GM12878 (cell line): ENCODE results near the gene SLC36A2.

ENCODE experiments used
- CHD1 ChIP-seq: IDR thresholded peaks from 2 replicates; pipeline ENCODE4 v1.6.1; 2012; ENCODE audit warnings: low read depth, low read length, improper control_type of control experiment
- ETV6 ChIP-seq, 2 experiments: fragments of 450-650 bp in 1 of 2; IDR thresholded peaks in 1 of 2; conservative IDR thresholded peaks in 1 of 2; 2 replicates each; pipeline ENCODE4 v1.6.1; 2014; ENCODE audit warnings: antibody characterized with exemption in 1 of 2, borderline replicate concordance in 1 of 2, low read depth in 1 of 2, mild to moderate bottlenecking in 1 of 2, moderate library complexity in 1 of 2
- GABPA ChIP-seq: IDR thresholded peaks from 2 replicates; pipeline ENCODE4 v1.6.1; 2014; ENCODE audit warnings: antibody characterized with exemption, low read depth, mild to moderate bottlenecking, inconsistent platforms
- POLR2A ChIP-seq: IDR thresholded peaks from 2 replicates; pipeline ENCODE4 v1.6.1; 2011; ENCODE audit warnings: low read depth, mild to moderate bottlenecking, low read length
- RB1 ChIP-seq: fragments of 450-650 bp; formaldehyde crosslinking; IDR thresholded peaks from 2 replicates; pipeline ENCODE4 v1.6.1; 2017; ENCODE audit warnings: mild to moderate bottlenecking, borderline replicate concordance
- RCOR1 ChIP-seq: conservative IDR thresholded peaks from 2 replicates; pipeline ENCODE4 v1.6.1; 2012; ENCODE audit warnings: low read depth, low read length, improper control_type of control experiment
- RELA ChIP-seq: fragments of 450-650 bp; IDR thresholded peaks from 2 replicates; pipeline ENCODE4 v1.8.0; 2014; ENCODE audit warnings: borderline replicate concordance; ENCODE audit not compliant: partially characterized antibody
- RFX5 ChIP-seq: IDR thresholded peaks from 2 replicates; pipeline ENCODE4 v1.6.1; 2011; ENCODE audit warnings: low read depth, low read length, improper control_type of control experiment
- SIX5 ChIP-seq: IDR thresholded peaks from 2 replicates; pipeline ENCODE4 v1.6.1; 2011; ENCODE audit warnings: mild to moderate bottlenecking, low read depth, low read length, moderate library complexity; ENCODE audit not compliant: severe bottlenecking
- TARDBP ChIP-seq: IDR thresholded peaks from 2 replicates; pipeline ENCODE4 v1.6.1; 2016; ENCODE audit warnings: borderline replicate concordance
- TF ChIP-seq, protein P1 (sequence below), 3 experiments: IDR thresholded peaks in 2 of 3; conservative IDR thresholded peaks in 1 of 3; 2 replicates each; pipeline ENCODE4 v1.5.1; 2011; ENCODE audit warnings: low read depth in 3 of 3, low read length in 3 of 3, mild to moderate bottlenecking in 3 of 3, control low read depth in 2 of 3, moderate library complexity in 2 of 3, inconsistent platforms in 1 of 3, mixed read lengths in 1 of 3; ENCODE audit not compliant: control insufficient read depth in 2 of 3, insufficient read depth in 1 of 3; ENCODE audit errors: extremely low read depth in 1 of 3

DNA sequence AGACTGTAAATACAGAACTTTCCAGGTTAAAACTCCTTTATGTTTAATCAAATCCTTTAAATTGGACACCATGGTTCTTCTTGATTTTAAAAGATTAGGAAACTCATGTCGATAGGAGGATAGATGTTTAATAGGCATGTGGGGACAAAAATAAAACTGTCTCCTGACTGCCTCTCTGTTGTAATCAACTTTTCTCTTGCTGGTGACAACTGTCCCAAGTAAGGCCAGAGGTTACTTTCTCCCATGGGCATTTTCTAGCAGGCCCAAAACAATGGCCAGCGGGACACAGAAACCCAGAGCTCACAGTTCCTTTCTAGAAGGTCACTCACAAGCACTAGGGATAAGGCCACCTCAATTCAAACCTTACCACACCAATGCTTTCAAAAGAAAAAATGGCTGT is 14.5 kb downstream of the SLC36A2 start:
- TF ChIP-seq RFX5 (no peak), SIX5 (no peak), RELA (no peak), TARDBP (no peak), GABPA (no peak), RB1 (no peak), ETV6 (conservative IDR thresholded peaks at IDR 0.05 in 1 of 2, IDR thresholded peaks at IDR 0.05 in 1 of 2; ENCODE audit: borderline replicate concordance in 1 of 2, low read depth in 1 of 2) (no peak), POLR2A (no peak), RCOR1 (no peak), CHD1 (no peak)
- TF ChIP-seq, protein P1, sequence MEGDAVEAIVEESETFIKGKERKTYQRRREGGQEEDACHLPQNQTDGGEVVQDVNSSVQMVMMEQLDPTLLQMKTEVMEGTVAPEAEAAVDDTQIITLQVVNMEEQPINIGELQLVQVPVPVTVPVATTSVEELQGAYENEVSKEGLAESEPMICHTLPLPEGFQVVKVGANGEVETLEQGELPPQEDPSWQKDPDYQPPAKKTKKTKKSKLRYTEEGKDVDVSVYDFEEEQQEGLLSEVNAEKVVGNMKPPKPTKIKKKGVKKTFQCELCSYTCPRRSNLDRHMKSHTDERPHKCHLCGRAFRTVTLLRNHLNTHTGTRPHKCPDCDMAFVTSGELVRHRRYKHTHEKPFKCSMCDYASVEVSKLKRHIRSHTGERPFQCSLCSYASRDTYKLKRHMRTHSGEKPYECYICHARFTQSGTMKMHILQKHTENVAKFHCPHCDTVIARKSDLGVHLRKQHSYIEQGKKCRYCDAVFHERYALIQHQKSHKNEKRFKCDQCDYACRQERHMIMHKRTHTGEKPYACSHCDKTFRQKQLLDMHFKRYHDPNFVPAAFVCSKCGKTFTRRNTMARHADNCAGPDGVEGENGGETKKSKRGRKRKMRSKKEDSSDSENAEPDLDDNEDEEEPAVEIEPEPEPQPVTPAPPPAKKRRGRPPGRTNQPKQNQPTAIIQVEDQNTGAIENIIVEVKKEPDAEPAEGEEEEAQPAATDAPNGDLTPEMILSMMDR (IDR thresholded peaks at IDR 0.05 in 2 of 3, conservative IDR thresholded peaks at IDR 0.05 in 1 of 3; ENCODE audit: control insufficient read depth in 2 of 3, extremely low read depth in 1 of 3, insufficient read depth in 1 of 3, low read depth in 3 of 3, low read length in 3 of 3) = no peak
